ENCODE data around the gene RNF213. TPM values are rescaled to one million over a fixed set of nuclear protein-coding genes. Genes with fewer than 3 reads are reported as not detected.

The RNF213 gene
- polyA plus RNA-seq, 1 of the 3 experiments (the other 2 are of a cell fraction): 57.5 TPM

- no peaks in the 10 kb centered on the region for H3K4me1 ChIP-seq (ENCODE audit: control insufficient read depth in 1 of 2, insufficient read depth in 2 of 2, low read depth in 1 of 2, low read length in 1 of 2)
- H3K27me3 ChIP-seq (ENCODE audit: insufficient read depth): no peaks in the 10 kb centered on the region
- H3K9ac ChIP-seq: no peak overlapping the region
- CTCF ChIA-PET: interaction anchor here (0.9 kb wide), 1 partner anchor 272 kb away, joined by 3 read pairs; no protein-coding TSS in a partner anchor
- no peak overlapping the region for H3K4me3 ChIP-seq (ENCODE audit: low read depth in 2 of 2, low read length in 1 of 2)
- no peaks in the 10 kb centered on the region for H4K20me1 ChIP-seq (ENCODE audit: insufficient read depth)
- no peaks in the 10 kb centered on the region for H3K9me2 ChIP-seq
- DNase-seq: no peak
- 92% methylated on average over 9 of the region's 9 CpGs for WGBS (ENCODE audit: low lambda C conversion rate)
- H3F3A ChIP-seq (replicated peaks; ENCODE audit: insufficient read depth): peaks cover 3% of the 10 kb centered on the region
- H3K4me2 ChIP-seq: no peak overlapping the region
- H3K27ac ChIP-seq (ENCODE audit: low read depth in 2 of 2, low read length in 1 of 2): no peak overlapping the region
- POLR2A ChIA-PET: no interaction called here
- TF ChIP-seq ELF1 (IDR thresholded peaks at IDR 0.05) (no peak), EP300 (IDR thresholded peaks at IDR 0.05; ENCODE audit: borderline replicate concordance in 1 of 2, low read depth in 1 of 2, low read length in 1 of 2) (no peak), CHD2 (IDR thresholded peaks at IDR 0.05; ENCODE audit: low read length, partially characterized antibody) (no peak), SIN3A (IDR thresholded peaks at IDR 0.05; ENCODE audit: borderline replicate concordance, low read depth, low read length) (no peak)
- H3K36me3 ChIP-seq (replicated peaks in 1 of 2; ENCODE audit: control insufficient read depth in 1 of 2, insufficient read depth in 2 of 2, low read length in 1 of 2): peaks cover 70 to 79% of the 10 kb centered on the region in 2 experiments
- H3K9me3 ChIP-seq: no peaks in the 10 kb centered on the region
- H3K79me2 ChIP-seq (ENCODE audit: insufficient read depth): no peaks in the 10 kb centered on the region
- no peak overlapping the region for H2AFZ ChIP-seq (ENCODE audit: low read depth)
Measured at GRCh38 chr17:80354336-80354735, 93.7 kb downstream of the RNF213 start.

- CTCF ChIA-PET: no interaction called here
- H3K36me3 ChIP-seq (replicated peaks in 1 of 2; ENCODE audit: control insufficient read depth in 1 of 2, insufficient read depth in 2 of 2, low read length in 1 of 2): peaks cover 68 to 82% of the 10 kb centered on the region in 2 experiments
- POLR2A ChIA-PET: no interaction called here
Measured at GRCh38 chr17:80356231-80356856, 95.7 kb downstream of the RNF213 start.

More at GRCh38 chr17:80356231-80356856, 95.7 kb downstream of the RNF213 start:
- no peaks in the 10 kb centered on the region for H3K27me3 ChIP-seq (ENCODE audit: insufficient read depth)
- no peak overlapping the region for H3K4me3 ChIP-seq (ENCODE audit: low read depth in 2 of 2, low read length in 1 of 2)
- no peaks in the 10 kb centered on the region for H3K9me2 ChIP-seq
- no peaks in the 10 kb centered on the region for H3K4me1 ChIP-seq (ENCODE audit: control insufficient read depth in 1 of 2, insufficient read depth in 2 of 2, low read depth in 1 of 2, low read length in 1 of 2)
- WGBS (ENCODE audit: low lambda C conversion rate): 99% methylated on average over 24 of the region's 24 CpGs
- no peak for DNase-seq
- H3K79me2 ChIP-seq (ENCODE audit: insufficient read depth): no peaks in the 10 kb centered on the region
- no peaks in the 10 kb centered on the region for H3K9me3 ChIP-seq
- no peak overlapping the region for H3K27ac ChIP-seq (ENCODE audit: low read depth in 2 of 2, low read length in 1 of 2)
- H2AFZ ChIP-seq (ENCODE audit: low read depth): no peak overlapping the region
- no peaks in the 10 kb centered on the region for H3F3A ChIP-seq (replicated peaks; ENCODE audit: insufficient read depth)
- H4K20me1 ChIP-seq (ENCODE audit: insufficient read depth): no peaks in the 10 kb centered on the region
- H3K4me2 ChIP-seq: no peak overlapping the region
- no peak overlapping the region for H3K9ac ChIP-seq
- no peak for TF ChIP-seq USF1 (IDR thresholded peaks at IDR 0.05; ENCODE audit: borderline replicate concordance, low read depth)
- TF ChIP-seq RXRA (IDR thresholded peaks at IDR 0.05; ENCODE audit: borderline replicate concordance, low read depth): no peak
- TF ChIP-seq SIN3A (IDR thresholded peaks at IDR 0.05; ENCODE audit: borderline replicate concordance, low read depth, low read length): no peak
- no peak for TF ChIP-seq IRF3 (IDR thresholded peaks at IDR 0.05; ENCODE audit: low read depth, low read length)
- TF ChIP-seq SMC3 (IDR thresholded peaks at IDR 0.05; ENCODE audit: low read depth, low read length): no peak
- no peak for TF ChIP-seq MAX (IDR thresholded peaks at IDR 0.05; ENCODE audit: low read depth)
- no peak for TF ChIP-seq RFX5 (IDR thresholded peaks at IDR 0.05; ENCODE audit: low read length)
- TF ChIP-seq NFIC (IDR thresholded peaks at IDR 0.05; ENCODE audit: borderline replicate concordance): no peak

Data from SK-N-SH (cell line).